GM23338 (cell line): ENCODE measurements around the gene MYCN. TPM values are rescaled to one million over a fixed set of nuclear protein-coding genes. Genes with fewer than 3 reads are reported as not detected.

Experiments
- ATAC-seq: fragments of 200-7000 bp; cut with Tn5 transposase; 3 replicates; pipeline ENCODE4 v1.9.1; 2020
- DNase-seq: peaks from one replicate; pipeline ENCODE4 v3.0.0-alpha.2; 2015; ENCODE audit warnings: low spot score
- H2AFZ ChIP-seq: fragments of 200-600 bp; sonication (generic); 2 replicates; pipeline ENCODE4 v1.8.0; 2016; ENCODE audit warnings: antibody characterized with exemption, mild to moderate bottlenecking, moderate library complexity
- H3F3A ChIP-seq: fragments of 200-600 bp; sonication (generic); replicated peaks from 2 replicates; pipeline ENCODE4 v1.8.0; 2017; ENCODE audit warnings: antibody characterized with exemption, mixed run types, low read depth
- H3K27ac ChIP-seq: fragments of 200-600 bp; sonication (generic); 2 replicates; pipeline ENCODE4 v1.6.1; 2016; ENCODE audit warnings: low read depth
- H3K27me3 ChIP-seq: fragments of 200-600 bp; sonication (generic); 2 replicates; pipeline ENCODE4 v1.8.0; 2016; ENCODE audit warnings: mild to moderate bottlenecking, mixed run types, moderate library complexity; ENCODE audit not compliant: insufficient read depth
- H3K36me3 ChIP-seq: fragments of 200-600 bp; sonication (generic); 2 replicates; pipeline ENCODE4 v1.8.0; 2016; ENCODE audit warnings: mild to moderate bottlenecking; ENCODE audit not compliant: insufficient read depth
- H3K4me1 ChIP-seq: fragments of 200-600 bp; sonication (generic); 2 replicates; pipeline ENCODE4 v1.8.0; 2016; ENCODE audit warnings: mild to moderate bottlenecking, moderate library complexity; ENCODE audit not compliant: insufficient read depth
- H3K4me2 ChIP-seq: fragments of 200-600 bp; sonication (generic); 2 replicates; pipeline ENCODE4 v1.7.1; 2017; ENCODE audit warnings: mixed run types
- H3K4me3 ChIP-seq: fragments of 200-600 bp; sonication (generic); 2 replicates; pipeline ENCODE4 v1.6.1; 2016; ENCODE audit warnings: mixed run types
- H3K79me2 ChIP-seq: fragments of 200-600 bp; sonication (generic); replicated peaks from 2 replicates; pipeline ENCODE4 v1.8.0; 2017; ENCODE audit warnings: mild to moderate bottlenecking; ENCODE audit not compliant: insufficient read depth
- H3K9me2 ChIP-seq: fragments of 200-600 bp; sonication (generic); 2 replicates; pipeline ENCODE4 v1.8.0; 2017; ENCODE audit not compliant: insufficient read depth
- H4K20me1 ChIP-seq: fragments of 200-600 bp; sonication (generic); replicated peaks from 2 replicates; pipeline ENCODE4 v1.8.0; 2017; ENCODE audit warnings: mild to moderate bottlenecking; ENCODE audit not compliant: insufficient read depth
- H3K27ac Mint-ChIP-seq: 2 replicates; pipeline ENCODE4 v1.8.0; 2020; ENCODE audit warnings: inconsistent platforms, mild to moderate bottlenecking, moderate library complexity, mixed read lengths
- H3K27me3 Mint-ChIP-seq: 3 replicates; pipeline ENCODE4 v1.8.0; 2022; ENCODE audit warnings: low read depth, mild to moderate bottlenecking, moderate library complexity, mixed read lengths, inconsistent platforms; ENCODE audit not compliant: insufficient read depth, poor library complexity
- H3K36me3 Mint-ChIP-seq: 3 replicates; pipeline ENCODE4 v1.8.0; 2021; ENCODE audit warnings: low read depth, mild to moderate bottlenecking, inconsistent platforms, moderate library complexity, mixed read lengths
- H3K4me1 Mint-ChIP-seq: 3 replicates; pipeline ENCODE4 v1.8.0; 2020; ENCODE audit warnings: mild to moderate bottlenecking, inconsistent platforms, mixed read lengths
- H3K4me3 Mint-ChIP-seq: 3 replicates; pipeline ENCODE4 v1.8.0; 2021; ENCODE audit warnings: moderate library complexity, mild to moderate bottlenecking, inconsistent platforms, mixed read lengths
- H3K9me3 Mint-ChIP-seq: 3 replicates; pipeline ENCODE4 v1.8.0; 2020; ENCODE audit warnings: moderate library complexity, mild to moderate bottlenecking, inconsistent platforms, mixed read lengths
- CREB1 ChIP-seq: fragments of 250-450 bp; sonication (Bioruptor Pico); IDR thresholded peaks from 2 replicates; pipeline ENCODE4 v1.5.0; 2020; ENCODE audit warnings: low read depth, mild to moderate bottlenecking, moderate library complexity
- EZH2 ChIP-seq: fragments of 200-600 bp; sonication (generic); IDR thresholded peaks from one replicate; pipeline ENCODE4 v1.8.0; 2017; ENCODE audit warnings: antibody characterized with exemption, mild to moderate bottlenecking, low read depth; ENCODE audit not compliant: unreplicated experiment
- EZH2phosphoT487 ChIP-seq: fragments of 200-600 bp; sonication (generic); IDR thresholded peaks from one replicate; pipeline ENCODE4 v1.8.1; 2018; ENCODE audit warnings: antibody characterized with exemption; ENCODE audit not compliant: unreplicated experiment
- JUNB ChIP-seq: IDR thresholded peaks from one replicate; pipeline ENCODE4 v1.6.1; 2016; ENCODE audit warnings: antibody characterized with exemption; ENCODE audit not compliant: unreplicated experiment
- NANOG ChIP-seq: IDR thresholded peaks from 2 replicates; pipeline ENCODE4 v1.6.1; 2016; ENCODE audit warnings: antibody characterized with exemption, borderline replicate concordance
- STAT1 ChIP-seq: IDR thresholded peaks from one replicate; pipeline ENCODE4 v1.6.1; 2016; ENCODE audit warnings: antibody characterized with exemption; ENCODE audit not compliant: unreplicated experiment
- ZNF114 ChIP-seq: fragments of 250-450 bp; sonication (Bioruptor Pico); IDR thresholded peaks from 2 replicates; pipeline ENCODE4 v1.5.0; 2020; ENCODE audit warnings: mild to moderate bottlenecking, moderate library complexity
- ZNF331 ChIP-seq: fragments of 250-450 bp; sonication (Bioruptor Pico); IDR thresholded peaks from 2 replicates; pipeline ENCODE4 v1.5.0; 2020; ENCODE audit warnings: low read depth, mild to moderate bottlenecking, moderate library complexity
- polyA plus RNA-seq: library from polyadenylated mRNA; unstranded; fragments of >200 nt; fragmentation: Nextera tagmentation; extraction: Ambion mirVana; gene quantifications from 2 replicates; pipeline ENCODE4 v1.2.1, GENCODE V29; 2016
- total RNA-seq: library from RNA; depleted of rRNA; stranded (reverse); fragments of >200 nt; shearing (Covaris generic); gene quantifications from 2 replicates; pipeline ENCODE4 v1.2.3, GENCODE V29; 2014
- TF ChIP-seq, protein P1 (sequence below): fragments of 250-450 bp; sonication (Bioruptor Pico); IDR thresholded peaks from 2 replicates; pipeline ENCODE4 v1.5.0; 2020; ENCODE audit warnings: mild to moderate bottlenecking, moderate library complexity
- TF ChIP-seq, protein P2 (sequence below): IDR thresholded peaks from 2 replicates; pipeline ENCODE4 v1.6.1; 2016; ENCODE audit warnings: antibody characterized with exemption
- TF ChIP-seq, protein P3 (sequence below), 2 experiments: fragments of 200-600 bp in 1 of 2; sonication (generic) in 1 of 2; conservative IDR thresholded peaks; 2 replicates each; pipeline versions ENCODE4 v1.5.1 to v1.6.1; 2016 to 2017; ENCODE audit warnings: antibody characterized with exemption in 2 of 2, low read depth in 2 of 2, mild to moderate bottlenecking in 2 of 2, moderate library complexity in 1 of 2

MYCN gene
- total and polyA plus RNA-seq, 2 experiments from 2014 or later: 50.8 to 145 TPM

DNA sequence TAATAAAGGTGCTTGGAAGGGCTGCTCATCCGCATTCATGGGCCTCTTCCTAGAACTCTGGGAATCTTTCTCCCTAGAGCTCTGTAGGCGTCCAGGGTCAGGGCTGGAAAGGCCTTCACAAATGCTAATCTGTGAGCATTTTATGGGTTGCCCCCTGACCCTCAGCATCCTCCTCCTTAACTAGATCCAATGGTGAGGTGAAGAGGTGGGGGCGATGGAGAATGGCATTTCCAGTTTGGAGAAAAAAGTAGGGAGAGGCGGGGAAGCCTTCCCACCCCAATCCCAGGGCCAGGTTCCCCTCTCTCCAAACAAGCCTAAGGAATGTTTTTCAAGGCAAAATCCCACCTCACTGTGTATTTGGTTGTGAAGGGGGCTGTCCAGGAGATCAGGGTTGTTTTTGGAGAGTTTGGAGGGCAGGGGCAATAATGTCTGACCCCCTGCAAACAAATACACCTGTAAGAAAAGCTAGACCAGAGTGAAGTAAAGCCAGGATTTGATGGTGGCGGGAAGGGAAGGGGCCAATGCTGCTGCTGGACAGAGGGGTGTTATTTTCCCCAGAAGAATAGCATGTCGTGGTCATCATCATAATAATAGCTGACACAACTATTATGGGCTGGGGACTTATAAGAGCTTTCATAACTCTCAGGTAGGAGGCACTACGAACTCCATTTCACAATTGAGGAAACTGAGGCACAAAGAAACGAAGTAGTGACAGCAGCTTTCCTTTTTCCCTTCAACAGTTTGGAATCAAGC is 1.4 kb upstream of the MYCN start (continued):
- TF ChIP-seq, protein P1, sequence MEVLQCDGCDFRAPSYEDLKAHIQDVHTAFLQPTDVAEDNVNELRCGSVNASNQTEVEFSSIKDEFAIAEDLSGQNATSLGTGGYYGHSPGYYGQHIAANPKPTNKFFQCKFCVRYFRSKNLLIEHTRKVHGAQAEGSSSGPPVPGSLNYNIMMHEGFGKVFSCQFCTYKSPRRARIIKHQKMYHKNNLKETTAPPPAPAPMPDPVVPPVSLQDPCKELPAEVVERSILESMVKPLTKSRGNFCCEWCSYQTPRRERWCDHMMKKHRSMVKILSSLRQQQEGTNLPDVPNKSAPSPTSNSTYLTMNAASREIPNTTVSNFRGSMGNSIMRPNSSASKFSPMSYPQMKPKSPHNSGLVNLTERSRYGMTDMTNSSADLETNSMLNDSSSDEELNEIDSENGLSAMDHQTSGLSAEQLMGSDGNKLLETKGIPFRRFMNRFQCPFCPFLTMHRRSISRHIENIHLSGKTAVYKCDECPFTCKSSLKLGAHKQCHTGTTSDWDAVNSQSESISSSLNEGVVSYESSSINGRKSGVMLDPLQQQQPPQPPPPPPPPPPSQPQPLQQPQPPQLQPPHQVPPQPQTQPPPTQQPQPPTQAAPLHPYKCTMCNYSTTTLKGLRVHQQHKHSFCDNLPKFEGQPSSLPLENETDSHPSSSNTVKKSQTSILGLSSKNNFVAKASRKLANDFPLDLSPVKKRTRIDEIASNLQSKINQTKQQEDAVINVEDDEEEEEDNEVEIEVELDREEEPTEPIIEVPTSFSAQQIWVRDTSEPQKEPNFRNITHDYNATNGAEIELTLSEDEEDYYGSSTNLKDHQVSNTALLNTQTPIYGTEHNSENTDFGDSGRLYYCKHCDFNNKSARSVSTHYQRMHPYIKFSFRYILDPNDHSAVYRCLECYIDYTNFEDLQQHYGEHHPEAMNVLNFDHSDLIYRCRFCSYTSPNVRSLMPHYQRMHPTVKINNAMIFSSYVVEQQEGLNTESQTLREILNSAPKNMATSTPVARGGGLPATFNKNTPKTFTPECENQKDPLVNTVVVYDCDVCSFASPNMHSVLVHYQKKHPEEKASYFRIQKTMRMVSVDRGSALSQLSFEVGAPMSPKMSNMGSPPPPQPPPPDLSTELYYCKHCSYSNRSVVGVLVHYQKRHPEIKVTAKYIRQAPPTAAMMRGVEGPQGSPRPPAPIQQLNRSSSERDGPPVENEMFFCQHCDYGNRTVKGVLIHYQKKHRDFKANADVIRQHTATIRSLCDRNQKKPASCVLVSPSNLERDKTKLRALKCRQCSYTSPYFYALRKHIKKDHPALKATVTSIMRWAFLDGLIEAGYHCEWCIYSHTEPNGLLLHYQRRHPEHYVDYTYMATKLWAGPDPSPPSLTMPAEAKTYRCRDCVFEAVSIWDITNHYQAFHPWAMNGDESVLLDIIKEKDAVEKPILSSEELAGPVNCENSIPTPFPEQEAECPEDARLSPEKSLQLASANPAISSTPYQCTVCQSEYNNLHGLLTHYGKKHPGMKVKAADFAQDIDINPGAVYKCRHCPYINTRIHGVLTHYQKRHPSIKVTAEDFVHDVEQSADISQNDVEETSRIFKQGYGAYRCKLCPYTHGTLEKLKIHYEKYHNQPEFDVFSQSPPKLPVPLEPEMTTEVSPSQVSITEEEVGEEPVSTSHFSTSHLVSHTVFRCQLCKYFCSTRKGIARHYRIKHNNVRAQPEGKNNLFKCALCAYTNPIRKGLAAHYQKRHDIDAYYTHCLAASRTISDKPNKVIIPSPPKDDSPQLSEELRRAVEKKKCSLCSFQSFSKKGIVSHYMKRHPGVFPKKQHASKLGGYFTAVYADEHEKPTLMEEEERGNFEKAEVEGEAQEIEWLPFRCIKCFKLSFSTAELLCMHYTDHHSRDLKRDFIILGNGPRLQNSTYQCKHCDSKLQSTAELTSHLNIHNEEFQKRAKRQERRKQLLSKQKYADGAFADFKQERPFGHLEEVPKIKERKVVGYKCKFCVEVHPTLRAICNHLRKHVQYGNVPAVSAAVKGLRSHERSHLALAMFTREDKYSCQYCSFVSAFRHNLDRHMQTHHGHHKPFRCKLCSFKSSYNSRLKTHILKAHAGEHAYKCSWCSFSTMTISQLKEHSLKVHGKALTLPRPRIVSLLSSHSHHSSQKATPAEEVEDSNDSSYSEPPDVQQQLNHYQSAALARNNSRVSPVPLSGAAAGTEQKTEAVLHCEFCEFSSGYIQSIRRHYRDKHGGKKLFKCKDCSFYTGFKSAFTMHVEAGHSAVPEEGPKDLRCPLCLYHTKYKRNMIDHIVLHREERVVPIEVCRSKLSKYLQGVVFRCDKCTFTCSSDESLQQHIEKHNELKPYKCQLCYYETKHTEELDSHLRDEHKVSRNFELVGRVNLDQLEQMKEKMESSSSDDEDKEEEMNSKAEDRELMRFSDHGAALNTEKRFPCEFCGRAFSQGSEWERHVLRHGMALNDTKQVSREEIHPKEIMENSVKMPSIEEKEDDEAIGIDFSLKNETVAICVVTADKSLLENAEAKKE (CRISPR knock-in tag): peak; percentile 88; the same call in 1 of the 2 replicates
- TF ChIP-seq CREB1 (CRISPR knock-in tag) (0 out of 2 replicates have a peak, but pooled peaks have one; percentile 11), ZNF114 (CRISPR knock-in tag) (no peak), EZH2 (no peak), ZNF331 (CRISPR knock-in tag) (no peak), STAT1 (no peak), EZH2phosphoT487 (no peak)

DNA sequence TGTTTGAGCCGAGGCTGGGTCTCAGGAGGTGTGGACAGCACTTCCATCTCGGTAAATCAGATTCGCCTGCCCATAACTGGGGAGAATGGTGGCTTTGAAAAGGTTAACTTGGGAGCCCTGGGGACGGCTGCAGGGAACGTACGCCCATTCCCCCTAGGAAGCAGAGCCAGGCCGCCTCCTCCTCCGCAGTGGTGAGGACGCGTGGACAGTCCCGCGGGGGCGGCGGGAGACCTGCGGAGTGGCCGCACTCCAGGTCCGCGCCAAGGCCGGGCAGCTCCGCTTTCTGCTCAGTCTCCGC is 845 bp upstream of the MYCN start:
- peaks cover 9% of the 10 kb centered on the region; the same call in 1 of the 2 replicates for H3K36me3 ChIP-seq
- peak overlapping the region; percentile 99 for H3K27ac ChIP-seq
- Mint-ChIP-seq H3K27ac (peak overlapping the region; percentile 87; the same call in 1 of the 2 replicates), H3K27me3 (peaks cover 30% of the 10 kb centered on the region), H3K4me1 (peaks cover 42% of the 10 kb centered on the region), H3K36me3 (peaks cover 39% of the 10 kb centered on the region), H3K4me3 (peak overlapping the region; percentile 98), H3K9me3 (peaks cover 8% of the 10 kb centered on the region)
- H2AFZ ChIP-seq: no peak overlapping the region
- DNase-seq (no peak), ATAC-seq (peak; percentile 43)
- H3K4me2 ChIP-seq: peak overlapping the region; percentile 96
- peaks cover 12% of the 10 kb centered on the region for H4K20me1 ChIP-seq
- H3F3A ChIP-seq: peaks cover 21% of the 10 kb centered on the region; the same call in 1 of the 2 replicates
- peaks cover 44% of the 10 kb centered on the region for H3K79me2 ChIP-seq
- peaks cover 50% of the 10 kb centered on the region for H3K4me1 ChIP-seq
- H3K9me2 ChIP-seq: no peaks in the 10 kb centered on the region
- H3K27me3 ChIP-seq: no peaks in the 10 kb centered on the region
- peak overlapping the region; percentile 100 for H3K4me3 ChIP-seq
- TF ChIP-seq JUNB: no peak
- TF ChIP-seq, protein P2, sequence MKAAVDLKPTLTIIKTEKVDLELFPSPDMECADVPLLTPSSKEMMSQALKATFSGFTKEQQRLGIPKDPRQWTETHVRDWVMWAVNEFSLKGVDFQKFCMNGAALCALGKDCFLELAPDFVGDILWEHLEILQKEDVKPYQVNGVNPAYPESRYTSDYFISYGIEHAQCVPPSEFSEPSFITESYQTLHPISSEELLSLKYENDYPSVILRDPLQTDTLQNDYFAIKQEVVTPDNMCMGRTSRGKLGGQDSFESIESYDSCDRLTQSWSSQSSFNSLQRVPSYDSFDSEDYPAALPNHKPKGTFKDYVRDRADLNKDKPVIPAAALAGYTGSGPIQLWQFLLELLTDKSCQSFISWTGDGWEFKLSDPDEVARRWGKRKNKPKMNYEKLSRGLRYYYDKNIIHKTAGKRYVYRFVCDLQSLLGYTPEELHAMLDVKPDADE: no peak
- TF ChIP-seq, protein P3, sequence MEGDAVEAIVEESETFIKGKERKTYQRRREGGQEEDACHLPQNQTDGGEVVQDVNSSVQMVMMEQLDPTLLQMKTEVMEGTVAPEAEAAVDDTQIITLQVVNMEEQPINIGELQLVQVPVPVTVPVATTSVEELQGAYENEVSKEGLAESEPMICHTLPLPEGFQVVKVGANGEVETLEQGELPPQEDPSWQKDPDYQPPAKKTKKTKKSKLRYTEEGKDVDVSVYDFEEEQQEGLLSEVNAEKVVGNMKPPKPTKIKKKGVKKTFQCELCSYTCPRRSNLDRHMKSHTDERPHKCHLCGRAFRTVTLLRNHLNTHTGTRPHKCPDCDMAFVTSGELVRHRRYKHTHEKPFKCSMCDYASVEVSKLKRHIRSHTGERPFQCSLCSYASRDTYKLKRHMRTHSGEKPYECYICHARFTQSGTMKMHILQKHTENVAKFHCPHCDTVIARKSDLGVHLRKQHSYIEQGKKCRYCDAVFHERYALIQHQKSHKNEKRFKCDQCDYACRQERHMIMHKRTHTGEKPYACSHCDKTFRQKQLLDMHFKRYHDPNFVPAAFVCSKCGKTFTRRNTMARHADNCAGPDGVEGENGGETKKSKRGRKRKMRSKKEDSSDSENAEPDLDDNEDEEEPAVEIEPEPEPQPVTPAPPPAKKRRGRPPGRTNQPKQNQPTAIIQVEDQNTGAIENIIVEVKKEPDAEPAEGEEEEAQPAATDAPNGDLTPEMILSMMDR (conservative IDR thresholded peaks at IDR 0.05; ENCODE audit: low read depth in 2 of 2): no peak
- no peak for TF ChIP-seq NANOG
